Endometrium (tissue), 2 donors: ENCODE data around the gene TRMT2A.

Experiments used
- FAIRE-seq: peaks from 2 replicates; lab custom pipeline; 2012; peaks lifted over from hg19 to GRCh38; lab: Jason Lieb, UNC
- donor health status: control.
- donor health status: control.

The TRMT2A gene

GRCh38 chr22:20102203-20102780 lies 14.7 kb downstream of the TRMT2A start:
- FAIRE-seq: no peak

DNA sequence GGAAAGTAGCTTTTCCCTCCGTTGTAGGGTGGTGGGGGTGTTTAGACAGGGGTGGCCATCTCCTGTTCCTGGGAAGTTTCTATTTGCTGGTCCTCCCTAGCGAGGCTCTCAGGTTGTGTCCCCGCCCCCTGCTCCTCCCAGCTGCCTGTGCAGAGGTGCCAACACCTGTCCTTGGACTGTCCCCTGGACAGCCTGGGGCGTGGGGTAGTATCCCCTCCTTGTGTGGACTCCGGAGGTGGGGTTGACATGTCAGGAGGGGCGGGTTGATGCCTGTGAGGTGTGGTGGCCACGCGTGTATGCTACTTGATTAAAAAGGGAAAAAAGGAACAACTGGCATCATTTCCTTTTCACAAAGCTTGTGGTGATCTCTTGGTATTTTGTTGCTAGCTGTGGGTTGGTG lies 15.4 kb downstream of the TRMT2A start:
- no peak for FAIRE-seq

GRCh38 chr22:20099099-20099711 lies 17.8 kb downstream of the TRMT2A start:
- FAIRE-seq: no peak

- no peak for FAIRE-seq
Observed at GRCh38 chr22:20096574-20097420, 20.2 kb downstream of the TRMT2A start.

DNA sequence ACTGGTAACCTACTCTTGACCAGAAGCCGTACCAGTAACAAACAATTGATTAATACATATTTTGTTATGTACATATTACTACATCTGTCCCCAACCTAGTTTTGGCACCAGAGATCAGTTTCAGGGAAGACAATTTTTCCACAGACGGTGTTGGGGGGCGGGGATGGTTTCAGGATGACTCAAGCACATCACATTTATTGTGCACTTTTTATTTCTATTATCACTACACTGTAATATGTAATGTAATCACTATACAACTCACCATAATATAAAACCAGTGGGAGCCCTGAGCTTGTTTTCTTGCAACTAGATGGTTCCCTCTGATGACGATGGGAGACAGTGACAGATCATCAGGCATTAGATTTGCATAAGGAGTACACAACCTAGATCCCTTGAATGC lies 21.5 kb downstream of the TRMT2A start:
- FAIRE-seq: no peak

GRCh38 chr22:20094197-20094807 lies 22.7 kb downstream of the TRMT2A start:
- FAIRE-seq: no peak

GRCh38 chr22:20093418-20094196 lies 23.4 kb downstream of the TRMT2A start:
- FAIRE-seq: no peak

DNA sequence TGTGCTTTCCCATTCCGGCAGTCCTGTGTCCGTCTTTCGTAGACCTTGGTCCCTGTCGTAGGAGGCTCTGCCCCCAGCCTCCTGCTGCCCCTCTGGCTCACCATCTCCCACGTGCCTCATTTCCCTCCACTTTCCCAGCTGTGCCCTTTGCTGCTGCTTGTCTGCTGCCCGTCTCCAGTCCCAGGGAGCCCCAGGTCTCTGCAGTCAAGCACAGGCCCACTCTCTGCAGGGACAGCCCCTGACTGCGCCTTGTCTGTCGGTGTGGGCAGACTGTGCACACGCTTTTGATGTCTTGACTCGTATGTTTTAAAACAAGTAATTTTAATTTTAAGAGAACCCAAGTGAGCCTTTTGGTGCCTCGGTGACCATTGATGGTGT lies 24.6 kb downstream of the TRMT2A start:
- no peak for FAIRE-seq

GRCh38 chr22:20091690-20092476 lies 25.1 kb downstream of the TRMT2A start:
- no peak for FAIRE-seq

GRCh38 chr22:20090730-20091240 lies 26.2 kb downstream of the TRMT2A start:
- FAIRE-seq: no peak

DNA sequence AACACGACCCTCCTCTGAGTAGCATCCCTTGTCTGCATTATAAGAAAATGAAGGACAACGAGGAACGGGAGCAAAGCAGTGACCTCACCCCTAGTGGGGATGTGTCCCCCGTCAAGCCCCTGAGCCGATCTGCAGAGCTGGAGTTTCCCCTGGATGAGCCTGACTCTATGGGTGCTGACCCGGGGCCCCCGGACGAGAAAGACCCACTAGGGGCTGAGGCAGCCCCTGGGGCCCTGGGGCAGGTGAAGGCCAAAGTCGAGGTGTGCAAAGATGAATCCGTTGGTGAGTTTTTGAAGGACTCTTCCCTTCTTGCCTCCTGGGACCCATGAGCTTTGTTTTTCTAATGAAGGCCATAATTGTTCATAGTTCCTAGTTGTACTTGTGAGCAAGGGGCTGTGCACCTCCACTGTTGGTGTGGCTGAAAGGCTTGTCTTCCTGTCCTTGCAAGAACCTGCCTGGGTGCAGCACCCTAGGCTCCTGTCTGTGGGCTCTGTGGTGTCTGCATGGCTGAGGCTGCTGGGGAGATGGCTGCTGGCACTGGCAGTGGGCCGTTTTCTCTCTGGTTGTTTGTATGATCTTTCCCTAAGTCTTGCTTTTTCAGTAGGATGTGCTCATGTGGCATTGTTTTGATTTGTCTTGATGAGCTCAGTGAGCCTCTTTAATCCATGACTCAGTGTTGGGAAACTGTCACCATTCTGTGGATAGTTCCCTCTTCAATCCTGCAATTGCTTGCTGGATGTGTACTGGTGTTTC lies 26.9 kb downstream of the TRMT2A start:
- FAIRE-seq: no peak

DNA sequence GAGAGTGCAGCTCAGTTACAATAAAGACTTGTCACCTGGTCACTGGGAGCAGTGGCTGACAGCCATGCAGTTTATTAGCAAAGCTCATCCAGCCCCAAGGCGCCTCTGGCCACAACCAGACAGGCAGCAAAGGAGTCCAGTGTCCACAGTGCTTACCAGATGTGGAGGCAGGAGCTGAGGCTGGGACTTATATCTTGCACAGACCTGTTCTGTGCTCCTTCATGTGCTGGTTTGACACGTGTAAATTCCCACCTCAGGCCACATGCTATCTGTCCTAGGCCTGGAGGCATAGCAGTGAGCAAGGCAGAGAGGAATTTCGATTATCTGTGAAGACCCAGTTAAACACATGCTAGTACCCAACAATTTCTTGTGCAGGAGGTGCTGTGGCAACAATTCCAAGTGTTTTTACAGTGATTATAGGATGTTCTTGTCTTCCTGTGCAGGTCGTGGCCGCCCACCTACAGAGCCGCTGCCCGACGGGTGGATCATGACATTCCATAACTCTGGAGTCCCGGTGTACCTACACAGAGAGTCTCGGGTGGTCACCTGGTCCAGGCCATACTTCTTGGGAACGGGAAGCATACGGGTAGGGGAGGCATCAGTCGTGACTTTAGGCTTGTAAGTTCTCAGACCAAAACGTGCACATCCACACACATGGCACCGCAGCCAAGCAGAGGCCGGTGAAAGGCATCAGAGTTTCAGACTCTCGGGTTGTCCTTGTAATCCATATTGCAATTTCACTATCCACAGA lies 27.6 kb downstream of the TRMT2A start:
- FAIRE-seq: no peak

GRCh38 chr22:20088263-20088648 lies 28.8 kb downstream of the TRMT2A start:
- FAIRE-seq: no peak

DNA sequence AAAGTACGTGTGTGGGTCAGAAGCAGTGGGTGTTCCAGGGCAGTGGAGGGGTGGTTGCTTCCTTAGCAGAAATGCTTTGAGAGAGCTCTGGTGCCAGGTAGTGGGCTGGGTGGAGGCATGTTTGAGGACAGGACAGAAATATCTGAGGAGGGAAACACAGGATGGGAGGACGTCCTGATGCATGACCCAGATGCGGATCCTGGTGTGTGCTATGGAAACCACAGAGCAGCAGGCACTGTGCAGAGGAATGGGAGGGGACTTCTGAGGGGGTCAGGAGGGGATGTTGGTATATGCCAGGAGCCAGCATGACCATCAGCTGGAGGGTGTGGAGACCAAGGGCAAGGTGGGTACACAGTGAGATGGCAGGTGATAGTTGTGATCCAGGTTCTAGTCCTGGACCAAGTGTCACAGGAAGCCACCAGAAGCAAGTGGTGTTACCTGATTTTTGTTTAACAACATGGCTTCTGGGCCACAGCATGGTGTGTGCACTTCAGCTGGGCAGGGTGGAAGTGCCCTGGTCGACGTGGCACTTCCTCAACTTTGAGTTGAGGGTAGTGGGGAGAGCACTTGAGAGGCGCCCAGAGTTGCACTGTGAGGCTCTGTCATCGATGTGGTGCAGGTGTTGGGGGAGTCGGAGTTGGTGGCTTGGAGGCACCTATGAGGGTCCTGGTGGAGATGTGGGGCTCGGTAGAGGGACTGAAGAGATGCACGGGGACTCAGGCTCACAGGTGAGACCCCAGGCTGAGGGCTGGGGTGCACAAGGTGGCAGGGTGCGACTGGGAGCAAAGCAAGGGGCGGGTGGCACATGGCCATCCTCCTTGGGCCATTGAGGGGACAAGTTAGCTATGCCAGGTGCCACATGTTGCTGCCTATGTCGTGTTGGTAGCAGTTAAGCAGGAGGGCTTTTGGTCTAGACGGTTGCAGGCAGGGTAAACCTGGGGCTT lies 29.4 kb downstream of the TRMT2A start:
- FAIRE-seq: no peak

DNA sequence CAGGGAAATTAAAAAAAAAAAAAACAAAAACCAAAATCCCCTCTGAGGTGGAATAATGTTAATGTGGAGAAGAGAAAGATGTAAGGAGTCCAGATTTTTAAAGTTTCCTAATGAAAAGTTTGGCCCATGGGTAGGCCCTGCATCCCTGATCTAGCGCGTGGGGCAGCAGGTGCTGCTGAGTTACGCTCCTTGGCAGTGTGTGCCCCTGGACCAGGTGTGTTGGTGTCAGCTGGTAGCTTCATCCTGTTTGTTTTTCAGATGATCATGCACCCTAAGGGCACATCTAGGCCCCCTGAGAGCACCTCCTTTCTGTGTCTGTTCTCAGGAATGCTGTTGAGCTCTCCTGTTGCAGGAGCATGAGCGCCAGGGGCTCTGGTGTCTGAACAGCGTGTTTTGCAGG lies 30.3 kb downstream of the TRMT2A start:
- FAIRE-seq: no peak

- FAIRE-seq: no peak
Observed at GRCh38 chr22:20086101-20086599, 30.9 kb downstream of the TRMT2A start.

- no peak for FAIRE-seq
Observed at GRCh38 chr22:20085651-20086050, 31.4 kb downstream of the TRMT2A start.
